H1 (cell line): ENCODE data around the gene SPPL2A. TPM values are rescaled to one million over a fixed set of nuclear protein-coding genes. Genes with fewer than 3 reads are reported as not detected.

Source experiments
- CTCF ChIA-PET: fragments of 300-600 bp; sonication (Branson Sonifier 250); formaldehyde crosslinking; loops from one replicate; lab custom pipeline; 2021; ENCODE audit not compliant: partially characterized antibody; lab: Charles Lee
- POLR2A ChIA-PET: fragments of 300-600 bp; sonication (Branson Sonifier 250); formaldehyde crosslinking; loops from one replicate; lab custom pipeline; 2021; ENCODE audit warnings: inconsistent platforms; ENCODE audit not compliant: partially characterized antibody; lab: Charles Lee
- DNase-seq, 2 experiments: peaks; one replicate each; pipeline versions ENCODE4 v3.0.0 to v3.0.0-alpha.2; 2010 to 2022; ENCODE audit warnings: low spot score in 2 of 2, low read depth in 1 of 2, mixed read lengths in 1 of 2
- FAIRE-seq: peaks from 2 replicates; lab custom pipeline; 2011; peaks lifted over from hg19 to GRCh38; lab: Jason Lieb, UNC
- H2AFZ ChIP-seq: 2 replicates; pipeline ENCODE4 v1.8.1; 2012; ENCODE audit warnings: low read length, inconsistent platforms
- H2AK5ac ChIP-seq: 2 replicates; pipeline ENCODE4 v1.6.1; 2013; ENCODE audit warnings: low read depth, low read length
- H2BK120ac ChIP-seq: replicated peaks from 2 replicates; pipeline ENCODE3; 2013; ENCODE audit warnings: low read depth, low read length, inconsistent platforms
- H2BK12ac ChIP-seq: 2 replicates; pipeline ENCODE4 v1.6.1; 2013; ENCODE audit warnings: low read depth, low read length
- H2BK15ac ChIP-seq: 2 replicates; pipeline ENCODE4 v1.6.1; 2013; ENCODE audit warnings: low read length
- H2BK20ac ChIP-seq: 2 replicates; pipeline ENCODE4 v1.6.1; 2013; ENCODE audit warnings: low read length
- H2BK5ac ChIP-seq: 2 replicates; pipeline ENCODE4 v1.6.1; 2013; ENCODE audit warnings: low read depth, low read length
- H3K14ac ChIP-seq: 2 replicates; pipeline ENCODE4 v1.6.1; 2013; ENCODE audit warnings: inconsistent platforms; ENCODE audit not compliant: insufficient read length
- H3K18ac ChIP-seq: 2 replicates; pipeline ENCODE4 v1.6.1; 2013; ENCODE audit warnings: low read length; ENCODE audit errors: extremely low read depth
- H3K23ac ChIP-seq: 2 replicates; pipeline ENCODE4 v1.6.1; 2013; ENCODE audit warnings: inconsistent platforms; ENCODE audit not compliant: insufficient read length
- H3K23me2 ChIP-seq: 2 replicates; pipeline ENCODE4 v1.6.1; 2013; ENCODE audit warnings: low read depth, low read length
- H3K27ac ChIP-seq: 2 replicates; pipeline ENCODE4 v1.6.1; 2011; ENCODE audit warnings: low read depth, low read length, inconsistent platforms
- H3K27me3 ChIP-seq, 4 experiments: replicated peaks in 1 of 4; 1 replicate in 1 of 4; 2 replicates in 3 of 4; pipeline versions ENCODE4 v1.6.1 to v1.8.1; 2011 to 2013; ENCODE audit warnings: low read length in 3 of 4, mild to moderate bottlenecking in 3 of 4, inconsistent platforms in 2 of 4, mixed read lengths in 2 of 4, moderate library complexity in 1 of 4; ENCODE audit not compliant: control insufficient read depth in 3 of 4, insufficient read depth in 3 of 4; ENCODE audit errors: extremely low read depth in 1 of 4
- H3K36me3 ChIP-seq, 4 experiments: 2 replicates each; pipeline versions ENCODE4 v1.6.1 to v1.8.1; 2011 to 2013; ENCODE audit warnings: mild to moderate bottlenecking in 4 of 4, low read length in 3 of 4, moderate library complexity in 2 of 4, control low read depth in 1 of 4, inconsistent platforms in 1 of 4; ENCODE audit not compliant: insufficient read depth in 4 of 4, control insufficient read depth in 2 of 4
- H3K4ac ChIP-seq: replicated peaks from 2 replicates; pipeline ENCODE3; 2013; ENCODE audit warnings: low read length, low read depth, mixed read lengths, inconsistent platforms; ENCODE audit not compliant: insufficient read length
- H3K4me1 ChIP-seq, 4 experiments: replicated peaks in 1 of 4; 1 replicate in 1 of 4; 2 replicates in 3 of 4; pipeline versions ENCODE4 v1.6.1 to v1.8.1; 2011 to 2013; ENCODE audit warnings: low read length in 3 of 4, inconsistent platforms in 2 of 4, mixed read lengths in 1 of 4; ENCODE audit not compliant: insufficient read depth in 4 of 4, control insufficient read depth in 3 of 4
- H3K4me2 ChIP-seq, 2 experiments: 2 replicates each; pipeline versions ENCODE4 v1.6.1 to v1.8.1; 2011 to 2013; ENCODE audit warnings: low read depth in 2 of 2, low read length in 2 of 2, control low read depth in 1 of 2, inconsistent platforms in 1 of 2, mild to moderate bottlenecking in 1 of 2; ENCODE audit not compliant: insufficient read depth in 1 of 2
- H3K4me3 ChIP-seq, 4 experiments: fragments of 200-600, 300-600 bp in 1 of 4; sonication (generic), shearing (Covaris generic), sonication (Bioruptor Twin) in 1 of 4; 2 replicates each; pipeline versions ENCODE4 v1.5.1 to v1.8.1; 2011 to 2016; ENCODE audit warnings: low read length in 4 of 4, low read depth in 3 of 4, control low read depth in 2 of 4, inconsistent platforms in 2 of 4, mild to moderate bottlenecking in 2 of 4, mixed read lengths in 1 of 4, moderate library complexity in 1 of 4; ENCODE audit not compliant: insufficient read depth in 2 of 4; ENCODE audit errors: extremely low read depth in 1 of 4
- H3K56ac ChIP-seq: replicated peaks from 2 replicates; pipeline ENCODE3; 2013; ENCODE audit warnings: low read depth, mild to moderate bottlenecking, mixed read lengths, low read length, inconsistent platforms; ENCODE audit not compliant: insufficient read length
- H3K79me1 ChIP-seq: 2 replicates; pipeline ENCODE4 v1.6.1; 2013; ENCODE audit warnings: low read depth, low read length, control low read depth
- H3K79me2 ChIP-seq, 2 experiments: 2 replicates each; pipeline versions ENCODE4 v1.6.1 to v1.8.1; 2012 to 2013; ENCODE audit warnings: low read length in 2 of 2, mild to moderate bottlenecking in 2 of 2, inconsistent platforms in 1 of 2; ENCODE audit not compliant: insufficient read depth in 2 of 2, control insufficient read depth in 1 of 2
- H3K9ac ChIP-seq, 4 experiments: replicated peaks in 1 of 4; 1 replicate in 1 of 4; 2 replicates in 3 of 4; pipeline versions ENCODE4 v1.6.1 to v1.8.1; 2011 to 2013; ENCODE audit warnings: low read depth in 3 of 4, low read length in 3 of 4, control low read depth in 2 of 4, mild to moderate bottlenecking in 2 of 4, moderate library complexity in 2 of 4, inconsistent platforms in 1 of 4; ENCODE audit errors: extremely low read depth in 1 of 4
- H3K9me3 ChIP-seq, 2 experiments: 2 replicates each; pipeline versions ENCODE4 v1.6.1 to v1.8.1; 2012 to 2013; ENCODE audit warnings: mild to moderate bottlenecking in 2 of 2, moderate library complexity in 2 of 2, control low read depth in 1 of 2, inconsistent platforms in 1 of 2, low read depth in 1 of 2, low read length in 1 of 2, mixed read lengths in 1 of 2; ENCODE audit not compliant: insufficient read depth in 2 of 2
- H4K20me1 ChIP-seq, 2 experiments: replicated peaks in 1 of 2; 2 replicates each; pipeline versions ENCODE3 to v1.8.1; 2011 to 2013; ENCODE audit warnings: inconsistent platforms in 2 of 2, low read length in 2 of 2, mild to moderate bottlenecking in 1 of 2; ENCODE audit not compliant: insufficient read depth in 2 of 2, control insufficient read depth in 1 of 2
- H4K5ac ChIP-seq: 2 replicates; pipeline ENCODE4 v1.6.1; 2013; ENCODE audit warnings: low read length, low read depth, mixed read lengths, inconsistent platforms; ENCODE audit not compliant: insufficient read length
- H4K8ac ChIP-seq: 2 replicates; pipeline ENCODE4 v1.8.0; 2013; ENCODE audit warnings: mild to moderate bottlenecking, moderate library complexity, low read length, inconsistent platforms; ENCODE audit not compliant: insufficient read depth; ENCODE audit errors: extremely low read depth
- H4K91ac ChIP-seq: replicated peaks from 2 replicates; pipeline ENCODE3; 2013; ENCODE audit warnings: low read length, mixed read lengths, inconsistent platforms; ENCODE audit not compliant: insufficient read length
- ATF3 ChIP-seq: IDR thresholded peaks from 2 replicates; pipeline ENCODE4 v1.6.1; 2011; ENCODE audit warnings: low read depth, mild to moderate bottlenecking, low read length; ENCODE audit not compliant: insufficient read depth
- BCL11A ChIP-seq, 2 experiments: IDR thresholded peaks; one replicate each; pipeline ENCODE4 v1.6.1; 2011; ENCODE audit warnings: low read depth in 2 of 2, low read length in 2 of 2, mild to moderate bottlenecking in 2 of 2
- CBX5 ChIP-seq: fragments of 300-800, 300-1000 bp; sonication (generic); IDR thresholded peaks from 2 replicates; pipeline ENCODE4 v1.7.1; 2016; ENCODE audit warnings: antibody characterized with exemption, low read length, low read depth
- CEBPB ChIP-seq: IDR thresholded peaks from 2 replicates; pipeline ENCODE4 v1.6.1; 2012; ENCODE audit warnings: low read depth, low read length
- CHD2 ChIP-seq: IDR thresholded peaks from 2 replicates; pipeline ENCODE4 v1.6.1; 2012; ENCODE audit warnings: low read length, improper control_type of control experiment
- CREB1 ChIP-seq: IDR thresholded peaks from 2 replicates; pipeline ENCODE4 v1.6.1; 2012; ENCODE audit warnings: inconsistent platforms
- HDAC2 ChIP-seq, 2 experiments: fragments of 300-600 bp in 1 of 2; sonication (generic) in 1 of 2; IDR thresholded peaks; 2 replicates each; pipeline ENCODE4 v1.6.1; 2011 to 2012; ENCODE audit warnings: low read depth in 2 of 2, low read length in 2 of 2, mild to moderate bottlenecking in 2 of 2, moderate library complexity in 2 of 2, borderline replicate concordance in 1 of 2, inconsistent platforms in 1 of 2
- KDM4A ChIP-seq: IDR thresholded peaks from one replicate; pipeline ENCODE4 v1.7.1; 2012; ENCODE audit warnings: low read depth, mild to moderate bottlenecking, moderate library complexity, low read length, inconsistent platforms; ENCODE audit not compliant: severe bottlenecking
- KDM5A ChIP-seq: fragments of 200-600 bp; IDR thresholded peaks from 2 replicates; pipeline ENCODE4 v1.7.1; 2012; ENCODE audit warnings: mild to moderate bottlenecking, low read length, inconsistent platforms, mixed read lengths
- POLR2A ChIP-seq, 2 experiments: IDR thresholded peaks; 1 replicate in 1 of 2; 2 replicates in 1 of 2; pipeline ENCODE4 v1.6.1; 2011; ENCODE audit warnings: low read depth in 2 of 2, low read length in 2 of 2, mild to moderate bottlenecking in 2 of 2; ENCODE audit errors: control extremely low read depth in 1 of 2
- RBBP5 ChIP-seq: IDR thresholded peaks from 2 replicates; pipeline ENCODE4 v1.7.1; 2012; ENCODE audit warnings: low read depth, mild to moderate bottlenecking, inconsistent platforms, low read length, moderate library complexity, borderline replicate concordance
- RNF2 ChIP-seq: fragments of 200-900, 300-1000 bp; sonication (generic); IDR thresholded peaks from 2 replicates; pipeline ENCODE4 v1.7.1; 2016; ENCODE audit warnings: borderline replicate concordance, low read depth, mild to moderate bottlenecking, antibody characterized with exemption, low read length; ENCODE audit not compliant: poor library complexity, severe bottlenecking; ENCODE audit errors: missing control alignments
- SP2 ChIP-seq: IDR thresholded peaks from 2 replicates; pipeline ENCODE4 v1.6.1; 2012; ENCODE audit warnings: mild to moderate bottlenecking, low read length, inconsistent platforms
- TCF12 ChIP-seq: IDR thresholded peaks from 2 replicates; pipeline ENCODE4 v1.6.1; 2011; ENCODE audit warnings: low read depth, mild to moderate bottlenecking, low read length
- WGBS, 2 experiments: shearing (Covaris generic) in 1 of 2; methylation state at CpG; one replicate each; pipeline versions ENCODE4 v1.1.6 to v1.1.7; 2013 to 2015; ENCODE audit warnings: low lambda C conversion rate in 2 of 2, mixed read lengths in 2 of 2, inconsistent platforms in 1 of 2, low coverage in 1 of 2, missing lambda C conversion rate in 1 of 2; ENCODE audit not compliant: insufficient replicate concordance in 2 of 2, insufficient coverage in 1 of 2, insufficient read length in 1 of 2; ENCODE audit errors: extremely low coverage in 1 of 2, missing lambda C conversion rate in 1 of 2; 5-methylcytosine and 5-hydroxymethylcytosine counted together
- polyA plus RNA-seq, 7 experiments: library from polyadenylated mRNA; depleted of rRNA in 3 of 7; stranded (reverse) in 5 of 7; unstranded in 2 of 7; fragments of >200 nt in 5 of 7; fragments of 200-250 nt in 2 of 7; gene quantifications; 1 replicate in 5 of 7; 2 replicates in 1 of 7; 4 replicates in 1 of 7; pipeline versions ENCODE4 v1.2.1 to v1.2.3, GENCODE V29; 2011 to 2013; ENCODE audit warnings: missing spikeins in 2 of 7, mixed read lengths in 2 of 7
- total RNA-seq: library from RNA; stranded (reverse); fragmentation: NEBNext Ultra II Directional; extraction: Animal tissue kit (Norgen Biotek cat#: 25700); gene quantifications from 2 replicates; pipeline ENCODE4 v1.2.1, GENCODE V29; 2021

SPPL2A gene
- total and polyA plus RNA-seq, 2 of the 8 experiments (the other 6 are each of a cell fraction or from before 2014, with no cell fraction given): 15.6 to 52.9 TPM

- H2BK12ac ChIP-seq: no peak overlapping the region
- no peak overlapping the region for H2AK5ac ChIP-seq
- no peak overlapping the region for H3K14ac ChIP-seq
- H2BK5ac ChIP-seq: no peak overlapping the region
- H3K4me3 ChIP-seq: no peak overlapping the region
- no peak overlapping the region for H3K4me2 ChIP-seq
- POLR2A ChIA-PET: no interaction called here
- 0 out of 8 replicates have a peak, but pooled peaks cover 0 to 1% (median 0%) of the 10 kb centered on the region in 4 experiments for H3K36me3 ChIP-seq
- no peak overlapping the region for H2BK15ac ChIP-seq
- no peak overlapping the region for H3K27ac ChIP-seq
- H3K23ac ChIP-seq: no peak overlapping the region
- H2AFZ ChIP-seq: no peak overlapping the region
- H3K79me2 ChIP-seq: peaks cover 0 to 16% of the 10 kb centered on the region in 2 experiments; a peak in 2 of 4 replicates
- H3K4ac ChIP-seq: no peak overlapping the region
- peaks cover 0 to 1% of the 10 kb centered on the region in 2 experiments for H4K20me1 ChIP-seq
- H3K9me3 ChIP-seq: no peaks in the 10 kb centered on the region
- no peak overlapping the region for H3K56ac ChIP-seq
- 100% methylated on average over 1 of the region's 1 CpG; no CpG with 5 or more reads in 1 of the 2 experiments for WGBS, 2 experiments
- DNase-seq: no peak
- CTCF ChIA-PET: interaction anchor here (1.1 to 1.3 kb wide), 2 partner anchors 74 to 122 kb away, joined by 3 to 4 read pairs; no protein-coding TSS in a partner anchor
- no peaks in the 10 kb centered on the region for H3K27me3 ChIP-seq
- no peak overlapping the region for H4K8ac ChIP-seq
- FAIRE-seq: no peak
- H3K23me2 ChIP-seq: no peaks in the 10 kb centered on the region
- no peak overlapping the region for H3K18ac ChIP-seq
- H3K4me1 ChIP-seq: no peaks in the 10 kb centered on the region
- H3K79me1 ChIP-seq: peaks cover 2% of the 10 kb centered on the region
- H3K9ac ChIP-seq: no peak overlapping the region
- H4K91ac ChIP-seq: no peak overlapping the region
- H4K5ac ChIP-seq: no peak overlapping the region
- no peak overlapping the region for H2BK20ac ChIP-seq
- no peak overlapping the region for H2BK120ac ChIP-seq
- TF ChIP-seq CREB1: no peak
- no peak for TF ChIP-seq CEBPB
- no peak for TF ChIP-seq BCL11A (IDR thresholded peaks at IDR 0.05; ENCODE audit: low read depth in 2 of 2, low read length in 2 of 2)
- no peak for TF ChIP-seq CBX5
- TF ChIP-seq KDM5A: no peak
- TF ChIP-seq ATF3: no peak
- TF ChIP-seq CHD2: no peak
- TF ChIP-seq RBBP5: no peak
- no peak for TF ChIP-seq RNF2
- TF ChIP-seq KDM4A: no peak
- TF ChIP-seq SP2: no peak
- TF ChIP-seq POLR2A (IDR thresholded peaks at IDR 0.05; ENCODE audit: control extremely low read depth in 1 of 2, low read depth in 2 of 2, low read length in 2 of 2): no peak
- no peak for TF ChIP-seq TCF12
- no peak for TF ChIP-seq HDAC2 (IDR thresholded peaks at IDR 0.05; ENCODE audit: borderline replicate concordance in 1 of 2, low read depth in 2 of 2, low read length in 2 of 2)
These were observed 12.0 kb downstream of the SPPL2A start for GRCh38 chr15:50753463-50753862.
